Measurements from ENCODE around the gene HOXD11. TPM values are rescaled to one million over a fixed set of nuclear protein-coding genes. Genes with fewer than 3 reads are reported as not detected.
A peak's percentile ranks its signal among the peaks of the same experiment; 100 is the strongest.

HOXD11 gene
- total and polyA plus RNA-seq, 2 of the 13 experiments (the other 11 are each of a cell fraction or from before 2014, with no cell fraction given) = not detected

DNA sequence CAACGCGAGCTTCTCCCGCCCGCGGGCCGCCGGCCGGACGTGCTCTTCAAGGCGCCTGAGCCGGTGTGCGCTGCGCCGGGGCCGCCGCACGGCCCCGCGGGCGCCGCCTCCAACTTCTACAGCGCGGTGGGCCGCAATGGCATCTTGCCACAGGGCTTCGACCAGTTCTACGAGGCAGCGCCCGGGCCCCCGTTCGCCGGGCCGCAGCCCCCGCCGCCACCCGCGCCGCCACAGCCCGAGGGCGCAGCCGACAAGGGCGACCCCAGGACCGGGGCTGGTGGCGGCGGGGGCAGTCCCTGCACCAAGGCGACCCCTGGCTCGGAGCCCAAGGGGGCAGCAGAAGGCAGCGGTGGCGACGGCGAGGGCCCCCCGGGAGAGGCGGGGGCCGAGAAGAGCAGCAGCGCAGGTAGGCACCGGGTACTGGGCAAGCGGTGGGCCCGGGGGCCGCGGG is 676 bp downstream of the HOXD11 start:
- intact Hi-C loops (cut with micrococcal nuclease; ENCODE audit: unreplicated experiment) = no loop called here
- Histone ChIP-seq H3K4me2 (ENCODE audit: low read depth, low read length) (no peak overlapping the region), H3K27me3 (ENCODE audit: control insufficient read depth in 1 of 2, insufficient read depth in 2 of 2, low read length in 2 of 2) (peaks cover 29 to 88% of the 10 kb centered on the region in 2 experiments), H3K79me2 (ENCODE audit: insufficient read depth, low read length) (no peaks in the 10 kb centered on the region), H3K9me3 (ENCODE audit: low read length) (no peaks in the 10 kb centered on the region), H3K9ac (ENCODE audit: insufficient read depth, low read depth, low read length) (no peak overlapping the region), H3K4me1 (ENCODE audit: insufficient read depth, low read length) (no peaks in the 10 kb centered on the region), H2AFZ (ENCODE audit: low read length) (no peak overlapping the region), H3K4me3 (replicated peaks in 1 of 3; ENCODE audit: insufficient read depth in 1 of 3, low read depth in 2 of 3, low read length in 3 of 3) (no peak overlapping the region), H3K27ac (ENCODE audit: extremely low read length, insufficient read depth, low read length) (no peak overlapping the region), H4K20me1 (ENCODE audit: insufficient read depth, low read length) (no peaks in the 10 kb centered on the region; the same call in 1 of the 2 replicates), H3K36me3 (replicated peaks in 1 of 2; ENCODE audit: control insufficient read depth in 1 of 2, insufficient read depth in 2 of 2, low read length in 2 of 2) (no peaks in the 10 kb centered on the region)
- TF ChIP-seq ZBTB1 (CRISPR knock-in tag; IDR thresholded peaks at IDR 0.05; ENCODE audit: borderline replicate concordance) = no peak
- TF ChIP-seq, protein P1, sequence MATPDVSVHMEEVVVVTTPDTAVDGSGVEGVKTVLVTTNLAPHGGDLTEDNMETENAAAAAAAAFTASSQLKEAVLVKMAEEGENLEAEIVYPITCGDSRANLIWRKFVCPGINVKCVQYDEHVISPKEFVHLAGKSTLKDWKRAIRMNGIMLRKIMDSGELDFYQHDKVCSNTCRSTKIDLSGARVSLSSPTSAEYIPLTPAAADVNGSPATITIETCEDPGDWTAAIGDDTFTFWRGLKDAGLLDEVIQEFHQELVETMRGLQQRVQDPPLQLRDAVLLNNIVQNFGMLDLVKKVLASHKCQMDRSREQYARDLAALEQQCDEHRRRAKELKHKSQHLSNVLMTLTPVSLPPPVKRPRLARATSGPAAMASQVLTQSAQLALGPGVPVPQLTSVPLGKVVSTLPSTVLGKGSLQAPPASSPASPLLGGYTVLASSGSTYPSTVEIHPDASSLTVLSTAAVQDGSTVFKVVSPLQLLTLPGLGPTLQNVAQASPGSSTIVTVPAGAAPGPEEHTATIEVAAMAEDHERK (CRISPR knock-in tag; IDR thresholded peaks at IDR 0.05; ENCODE audit: low read depth) = no peak
- no peak for TF ChIP-seq ZNF713 (CRISPR knock-in tag; IDR thresholded peaks at IDR 0.05)
- no peak for TF ChIP-seq SRSF4 (IDR thresholded peaks at IDR 0.05; ENCODE audit: low read depth, low read length, poor library complexity, severe bottlenecking)
- FAIRE-seq (no peak), ATAC-seq (no peak), DNase-seq (ENCODE audit: low spot score) (no peak)
- no TSS peak for BruUV-seq (replicated peaks)
- ChIA-PET POLR2A (no interaction called here), CTCF (ENCODE audit: low intra/inter-chr PET ratio, low total read pairs) (no interaction called here)
- in situ Hi-C loops (cut with HindIII; ENCODE audit: extremely low pct_ligation_motif_present, low pct_unique_long_range_greater_than_20kb) = loop anchor here (10.0 kb wide), 1 partner anchor 1073 kb away; no protein-coding TSS in a partner anchor
- WGBS (ENCODE audit: low lambda C conversion rate) = 85% methylated on average over 45 of the region's 59 CpGs

DNA sequence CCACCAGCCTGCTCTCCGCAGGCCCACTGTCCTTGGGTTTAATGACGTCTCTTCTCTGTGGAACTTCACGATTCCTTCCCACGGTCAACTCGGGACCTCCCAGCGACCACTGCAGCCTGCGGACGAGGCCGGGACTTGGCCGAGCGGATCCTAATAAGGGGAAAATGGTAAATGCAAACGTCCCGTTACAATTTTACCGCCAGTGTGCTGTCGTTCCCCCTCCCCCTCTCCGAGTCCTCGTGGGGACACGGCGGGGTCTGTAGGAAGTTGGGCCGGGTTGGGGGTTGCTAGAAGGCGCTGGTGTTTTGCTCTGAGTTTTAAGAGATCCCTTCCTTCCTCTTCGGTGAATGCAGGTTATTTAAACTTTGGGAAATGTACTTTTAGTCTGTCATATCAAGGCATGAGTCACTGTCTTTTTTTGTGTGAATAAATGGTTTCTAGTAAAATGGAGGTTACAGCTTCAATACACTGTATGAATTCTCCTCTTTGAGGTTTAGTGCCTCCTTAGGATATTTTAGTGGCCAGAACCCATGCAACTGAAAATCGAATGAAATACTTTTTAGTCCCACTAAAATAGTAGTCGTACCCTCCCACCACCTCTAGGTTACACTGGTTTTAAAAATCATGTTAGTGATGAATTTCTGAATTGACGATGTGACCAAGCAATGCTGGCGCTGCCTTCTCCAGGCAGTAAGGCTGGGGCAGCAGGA is 2.3 kb downstream of the HOXD11 start:
- FAIRE-seq (no peak), ATAC-seq (no peak), DNase-seq (ENCODE audit: low spot score) (no peak)
- Histone ChIP-seq H3K4me2 (ENCODE audit: low read depth, low read length) (peak overlapping the region; percentile 38; the same call in 1 of the 2 replicates), H4K20me1 (ENCODE audit: insufficient read depth, low read length) (no peaks in the 10 kb centered on the region), H3K27ac (ENCODE audit: extremely low read length, insufficient read depth, low read length) (no peak overlapping the region), H3K9me3 (ENCODE audit: low read length) (no peaks in the 10 kb centered on the region), H3K36me3 (replicated peaks in 1 of 2; ENCODE audit: control insufficient read depth in 1 of 2, insufficient read depth in 2 of 2, low read length in 2 of 2) (no peaks in the 10 kb centered on the region), H3K4me3 (replicated peaks in 1 of 3; ENCODE audit: insufficient read depth in 1 of 3, low read depth in 2 of 3, low read length in 3 of 3) (no peak overlapping the region; a peak in 1 of 6 replicates), H3K4me1 (ENCODE audit: insufficient read depth, low read length) (peaks cover 7% of the 10 kb centered on the region), H2AFZ (ENCODE audit: low read length) (no peak overlapping the region), H3K27me3 (ENCODE audit: control insufficient read depth in 1 of 2, insufficient read depth in 2 of 2, low read length in 2 of 2) (peaks cover 30 to 88% of the 10 kb centered on the region in 2 experiments), H3K9ac (ENCODE audit: insufficient read depth, low read depth, low read length) (no peak overlapping the region), H3K79me2 (ENCODE audit: insufficient read depth, low read length) (no peaks in the 10 kb centered on the region)
- intact Hi-C loops (cut with micrococcal nuclease; ENCODE audit: unreplicated experiment) = no loop called here
- TF ChIP-seq ZSCAN21 (CRISPR knock-in tag; IDR thresholded peaks at IDR 0.05; ENCODE audit: borderline replicate concordance) = no peak
- no peak for TF ChIP-seq TBP (CRISPR knock-in tag; IDR thresholded peaks at IDR 0.05)
- peak; percentile 90 for TF ChIP-seq EZH2 (conservative IDR thresholded peaks at IDR 0.05; ENCODE audit: low read depth, low read length)
- TF ChIP-seq ZNF746 (CRISPR knock-in tag; IDR thresholded peaks at IDR 0.05) = no peak
- TF ChIP-seq ZNF335 (CRISPR knock-in tag; IDR thresholded peaks at IDR 0.05) = no peak
- TF ChIP-seq AGO2 (optimal IDR thresholded peaks at IDR 0.05; ENCODE audit: low read depth, low read length) = no peak
- no peak for TF ChIP-seq ZNF367 (CRISPR knock-in tag; IDR thresholded peaks at IDR 0.05; ENCODE audit: borderline replicate concordance)
- TF ChIP-seq, protein P2, sequence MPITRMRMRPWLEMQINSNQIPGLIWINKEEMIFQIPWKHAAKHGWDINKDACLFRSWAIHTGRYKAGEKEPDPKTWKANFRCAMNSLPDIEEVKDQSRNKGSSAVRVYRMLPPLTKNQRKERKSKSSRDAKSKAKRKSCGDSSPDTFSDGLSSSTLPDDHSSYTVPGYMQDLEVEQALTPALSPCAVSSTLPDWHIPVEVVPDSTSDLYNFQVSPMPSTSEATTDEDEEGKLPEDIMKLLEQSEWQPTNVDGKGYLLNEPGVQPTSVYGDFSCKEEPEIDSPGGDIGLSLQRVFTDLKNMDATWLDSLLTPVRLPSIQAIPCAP (CRISPR knock-in tag; IDR thresholded peaks at IDR 0.05; ENCODE audit: low read depth) = no peak
- POLR2A ChIA-PET = no interaction called here
- no TSS peak for BruUV-seq (replicated peaks)
- CTCF ChIA-PET (ENCODE audit: low intra/inter-chr PET ratio, low total read pairs) = no interaction called here
- in situ Hi-C loops (cut with HindIII; ENCODE audit: extremely low pct_ligation_motif_present, low pct_unique_long_range_greater_than_20kb) = loop anchor here (10.0 kb wide), 1 partner anchor 1075 kb away; no protein-coding TSS in a partner anchor
- WGBS (ENCODE audit: low lambda C conversion rate) = 50% methylated on average over 26 of the region's 26 CpGs
